ENCODE results near the gene EMILIN1.
A peak's percentile ranks its signal among the peaks of the same experiment; 100 is the strongest.

Gene EMILIN1

DNA sequence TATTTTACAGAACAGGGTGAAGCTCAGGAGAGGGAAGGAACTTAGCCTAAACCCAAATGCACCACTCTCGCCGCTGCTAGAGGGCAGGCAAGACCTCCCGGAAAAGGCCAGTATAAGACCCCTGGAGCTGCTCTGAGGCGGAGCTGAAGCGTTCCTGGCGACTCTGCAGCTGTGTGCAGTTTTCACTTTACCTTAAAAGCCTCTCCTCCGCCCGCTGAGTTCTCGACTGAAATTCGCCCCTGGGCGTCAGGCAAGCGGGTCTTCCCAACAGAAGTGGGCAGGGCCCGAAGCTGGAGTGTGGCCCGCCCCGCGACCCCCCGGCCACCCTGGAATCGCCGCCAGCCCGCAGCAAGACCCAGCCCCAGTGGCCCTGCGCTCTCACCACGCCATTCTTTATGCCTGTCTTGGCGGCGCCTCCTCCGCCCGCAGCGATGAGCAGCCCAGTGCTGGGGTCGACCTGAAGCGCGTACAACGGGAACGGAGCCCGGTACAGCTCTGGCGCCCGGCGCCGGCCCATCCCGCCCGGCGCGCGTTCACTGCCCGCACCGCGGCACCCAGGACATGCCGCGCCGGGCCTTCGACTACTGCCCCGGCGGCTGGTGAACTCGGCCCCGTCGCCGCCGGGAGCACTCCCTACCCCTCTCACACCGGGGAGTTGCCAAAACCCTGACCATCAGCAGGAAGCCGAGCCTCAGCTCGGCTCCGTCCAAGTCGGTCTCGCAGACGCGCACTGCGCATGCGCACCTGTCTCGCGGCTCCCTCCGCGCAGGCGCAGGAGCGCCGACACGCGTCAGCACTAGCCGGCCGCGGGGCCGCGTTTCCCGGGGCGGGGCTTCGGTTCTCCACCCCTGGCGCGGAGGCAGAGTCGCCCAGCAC, 55.7 kb downstream of the EMILIN1 start, which contains the start of gene PREB:
TSS of gene PREB (minus strand) at position 732 of the 876 bp plus-strand sequence. CDS start at position 517, 215 bp downstream.
- peak within 1 kb of the TSS; percentile 6 for H3K27ac ChIP-seq (ENCODE audit: low read depth, low read length)
- no peaks in the 10 kb centered on the region for H3K9me3 ChIP-seq (ENCODE audit: control insufficient read depth in 1 of 2, low read length in 2 of 2)
- H3K4me3 ChIP-seq (ENCODE audit: low read depth in 1 of 2, low read length in 2 of 2), result peak within 1 kb of the TSS; percentile 80 to 90
- H3K27me3 ChIP-seq (ENCODE audit: control insufficient read depth in 1 of 2, insufficient read depth in 2 of 2, low read length in 2 of 2), result no peaks in the 10 kb centered on the region
- peak within 1 kb of the TSS; percentile 81 to 91 for H3K9ac ChIP-seq (ENCODE audit: low read depth in 1 of 2, low read length in 2 of 2)
- peaks cover 14% of the 10 kb centered on the region in 2 donors for H3K4me1 ChIP-seq (ENCODE audit: control insufficient read depth in 1 of 2, insufficient read depth in 2 of 2, low read length in 2 of 2)
- peaks cover 23 to 33% of the 10 kb centered on the region in 2 donors for H3K36me3 ChIP-seq (ENCODE audit: control insufficient read depth in 1 of 2, insufficient read depth in 2 of 2, low read length in 2 of 2)

DNA sequence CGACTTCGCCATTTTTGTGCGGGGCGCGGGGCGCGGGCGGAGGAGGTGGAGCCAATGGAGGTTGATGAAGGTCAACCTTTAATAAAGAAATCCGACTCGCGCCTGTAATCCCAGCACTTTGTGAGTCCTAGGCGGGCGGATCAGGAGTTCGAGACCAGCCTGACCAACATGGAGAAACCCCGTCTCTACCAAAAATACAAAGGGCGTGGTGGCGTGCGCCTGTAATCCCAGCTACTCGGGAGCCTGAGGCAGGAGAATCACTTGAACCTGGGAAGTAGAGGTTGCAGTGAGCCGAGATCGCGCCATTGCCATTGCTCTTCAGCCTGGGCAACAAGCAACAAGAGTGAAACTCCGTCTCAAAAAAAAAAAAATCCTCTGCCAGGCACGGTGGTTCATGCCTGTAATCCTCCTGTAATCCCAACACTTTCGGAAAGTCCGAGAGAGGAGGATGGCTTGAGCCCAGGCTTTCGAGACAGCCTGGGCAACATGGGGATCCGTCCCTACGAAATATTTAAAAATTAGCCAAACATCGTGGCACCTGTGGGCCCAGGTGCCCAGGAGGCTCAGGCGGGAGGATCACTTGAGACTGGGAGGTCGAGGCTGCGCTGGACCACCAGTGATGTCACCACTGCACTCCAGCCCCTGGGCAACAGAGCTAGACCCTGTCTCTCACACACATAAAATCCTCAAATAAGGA, 56.5 kb downstream of the EMILIN1 start:
- Histone ChIP-seq H3K9ac (ENCODE audit: low read depth in 1 of 2, low read length in 2 of 2) (peak overlapping the region in 1 of 2 donors; percentile 18), H3K27me3 (ENCODE audit: control insufficient read depth in 1 of 2, insufficient read depth in 2 of 2, low read length in 2 of 2) (no peaks in the 10 kb centered on the region), H3K27ac (ENCODE audit: low read depth, low read length) (no peak overlapping the region), H3K4me3 (ENCODE audit: low read depth in 1 of 2, low read length in 2 of 2) (peak overlapping the region; percentile 53 to 80), H3K9me3 (ENCODE audit: control insufficient read depth in 1 of 2, low read length in 2 of 2) (no peaks in the 10 kb centered on the region), H3K4me1 (ENCODE audit: control insufficient read depth in 1 of 2, insufficient read depth in 2 of 2, low read length in 2 of 2) (peaks cover 14% of the 10 kb centered on the region in 2 donors), H3K36me3 (ENCODE audit: control insufficient read depth in 1 of 2, insufficient read depth in 2 of 2, low read length in 2 of 2) (peaks cover 23 to 26% of the 10 kb centered on the region in 2 donors)

DNA sequence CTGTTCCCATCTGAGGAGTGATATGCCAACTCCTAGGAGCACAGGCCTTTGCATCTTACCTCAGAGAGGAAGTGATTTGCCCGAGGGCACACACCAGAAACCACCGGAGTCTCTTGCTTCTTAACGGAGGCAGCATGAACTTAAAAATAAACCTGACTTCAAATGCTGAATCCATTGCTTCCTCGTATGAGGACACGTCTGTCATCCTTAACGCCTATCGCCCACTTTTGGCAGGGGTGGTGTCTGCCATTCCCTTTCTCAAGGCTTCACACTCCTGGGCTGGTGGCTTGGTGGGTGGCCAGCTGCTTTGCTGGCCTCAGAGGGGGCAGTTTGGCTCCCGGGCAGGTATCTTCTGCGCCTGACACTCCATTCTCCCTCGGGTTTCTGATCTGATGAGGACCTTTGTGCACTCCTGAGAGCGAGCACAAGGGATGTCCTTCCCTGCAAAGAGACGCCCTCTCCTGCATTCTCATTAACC, 57.1 kb downstream of the EMILIN1 start:
- H3K4me3 ChIP-seq (ENCODE audit: low read depth in 1 of 2, low read length in 2 of 2), result no peak overlapping the region
- no peak overlapping the region for H3K27ac ChIP-seq (ENCODE audit: low read depth, low read length)
- no peaks in the 10 kb centered on the region for H3K9me3 ChIP-seq (ENCODE audit: control insufficient read depth in 1 of 2, low read length in 2 of 2)
- no peak overlapping the region for H3K9ac ChIP-seq (ENCODE audit: low read depth in 1 of 2, low read length in 2 of 2)
- peaks cover 19 to 20% of the 10 kb centered on the region in 2 donors for H3K36me3 ChIP-seq (ENCODE audit: control insufficient read depth in 1 of 2, insufficient read depth in 2 of 2, low read length in 2 of 2)
- peaks cover 14% of the 10 kb centered on the region in 2 donors for H3K4me1 ChIP-seq (ENCODE audit: control insufficient read depth in 1 of 2, insufficient read depth in 2 of 2, low read length in 2 of 2)
- H3K27me3 ChIP-seq (ENCODE audit: control insufficient read depth in 1 of 2, insufficient read depth in 2 of 2, low read length in 2 of 2), result no peaks in the 10 kb centered on the region

Measured in duodenal mucosa (tissue), 2 donors.